ENCODE measurements around the gene RALGAPA1. TPM values are rescaled to one million over a fixed set of nuclear protein-coding genes. Genes with fewer than 3 reads are reported as not detected.

RALGAPA1 gene
- total and polyA plus RNA-seq, 9 of the 15 experiments (the other 6 are each of a cell fraction or from before 2014, with no cell fraction given) = 2.5 to 16.3 (median 6.2) TPM

DNA sequence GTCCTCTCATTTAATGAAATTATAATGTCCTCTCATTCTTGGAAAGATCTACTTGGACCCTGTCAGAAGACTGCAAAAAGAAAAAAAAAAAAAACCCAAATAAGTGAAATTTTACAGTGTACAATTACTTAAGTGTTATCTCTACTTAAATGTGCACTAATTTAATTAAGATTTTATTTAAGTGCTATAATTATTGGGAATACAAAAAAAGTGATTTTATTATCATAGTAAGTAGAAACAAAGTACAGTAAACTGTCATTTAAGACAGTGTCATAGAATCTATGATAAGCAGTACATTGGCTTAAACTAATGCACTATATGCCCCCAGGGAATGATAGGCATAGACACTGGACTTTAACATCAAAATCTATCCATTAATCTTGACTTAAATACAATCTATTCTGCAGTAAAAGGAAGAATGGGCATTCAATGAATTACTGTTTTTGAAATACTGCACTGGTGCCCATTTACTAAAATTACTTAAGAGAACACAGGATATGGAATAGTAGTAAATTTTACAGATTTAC is 251.8 kb downstream of the RALGAPA1 start:
- no peak for FAIRE-seq
- in situ Hi-C loops (cut with MboI) = no loop called here

GRCh38 chr14:35556548-35556947 is 252.5 kb downstream of the RALGAPA1 start:
- no peaks in the 10 kb centered on the region for H3K36me3 ChIP-seq (ENCODE audit: control insufficient read depth, insufficient read depth, low read length)
- POLR2A ChIA-PET = no interaction called here
- H3K4me1 ChIP-seq (replicated peaks in 1 of 2; ENCODE audit: control insufficient read depth in 2 of 2, insufficient read depth in 2 of 2, low read length in 2 of 2) = no peaks in the 10 kb centered on the region
- intact Hi-C loops (cut with micrococcal nuclease) (no loop called here), in situ Hi-C loops (cut with MboI) (no loop called here)
- H4K20me1 ChIP-seq (replicated peaks; ENCODE audit: control insufficient read depth, insufficient read depth, low read length) = no peaks in the 10 kb centered on the region
- no peaks in the 10 kb centered on the region for H3K9me1 ChIP-seq (ENCODE audit: control insufficient read depth, insufficient read depth, low read length)
- no peak overlapping the region for H3K4me2 ChIP-seq (ENCODE audit: insufficient read depth, low read length)
- H3K27ac ChIP-seq (ENCODE audit: extremely low read depth, low read depth, low read length) = no peak overlapping the region
- no peak overlapping the region for H2AFZ ChIP-seq (ENCODE audit: low read depth, low read length)
- WGBS (ENCODE audit: insufficient coverage, low coverage, missing lambda C conversion rate) = 21% methylated on average over 1 of the region's 1 CpG
- no peak for FAIRE-seq
- no peak for TF ChIP-seq DEAF1 (CRISPR knock-in tag; IDR thresholded peaks at IDR 0.05)
- TF ChIP-seq, protein P1, sequence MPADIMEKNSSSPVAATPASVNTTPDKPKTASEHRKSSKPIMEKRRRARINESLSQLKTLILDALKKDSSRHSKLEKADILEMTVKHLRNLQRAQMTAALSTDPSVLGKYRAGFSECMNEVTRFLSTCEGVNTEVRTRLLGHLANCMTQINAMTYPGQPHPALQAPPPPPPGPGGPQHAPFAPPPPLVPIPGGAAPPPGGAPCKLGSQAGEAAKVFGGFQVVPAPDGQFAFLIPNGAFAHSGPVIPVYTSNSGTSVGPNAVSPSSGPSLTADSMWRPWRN (IDR thresholded peaks at IDR 0.05; ENCODE audit: low read depth) = no peak
- TF ChIP-seq ZBTB9 (CRISPR knock-in tag; IDR thresholded peaks at IDR 0.05) = no peak
- no peak for TF ChIP-seq CAMTA2 (CRISPR knock-in tag; conservative IDR thresholded peaks at IDR 0.05)
- no peak for TF ChIP-seq NFE2L1 (tag; IDR thresholded peaks at IDR 0.05; ENCODE audit: borderline replicate concordance, low read depth)
- CTCF ChIA-PET (ENCODE audit: low intra/inter-chr PET ratio) = no interaction called here
- H3K4me3 ChIP-seq = no peak overlapping the region
- no peaks in the 10 kb centered on the region for H3K9me3 ChIP-seq (replicated peaks; ENCODE audit: control insufficient read depth, insufficient read depth, low read depth, low read length)
- no peaks in the 10 kb centered on the region for H3K79me2 ChIP-seq (ENCODE audit: control insufficient read depth, insufficient read depth, low read length)
- H3K9ac ChIP-seq (ENCODE audit: insufficient read depth in 1 of 2, low read depth in 2 of 2, low read length in 2 of 2) = no peak overlapping the region
- DNase-seq (ENCODE audit: extremely low read depth in 1 of 4, low spot score in 3 of 4) = no peak
- ATAC-seq = no peak
- no peaks in the 10 kb centered on the region for H3K27me3 ChIP-seq (ENCODE audit: control insufficient read depth in 2 of 2, insufficient read depth in 2 of 2, low read length in 2 of 2)
- no TSS peak for BruUV-seq (replicated peaks)

More for the DNA sequence above, 251.8 kb downstream of the RALGAPA1 start:
- ChIA-PET POLR2A (no interaction called here), CTCF (ENCODE audit: low intra/inter-chr PET ratio) (no interaction called here)
- ATAC-seq (no peak), DNase-seq (ENCODE audit: extremely low read depth in 1 of 4, low spot score in 3 of 4) (no peak)
- Histone ChIP-seq H3K27me3 (ENCODE audit: control insufficient read depth in 2 of 2, insufficient read depth in 2 of 2, low read length in 2 of 2) (no peaks in the 10 kb centered on the region), H3K4me3 (no peak overlapping the region), H4K20me1 (replicated peaks; ENCODE audit: control insufficient read depth, insufficient read depth, low read length) (no peaks in the 10 kb centered on the region), H3K36me3 (ENCODE audit: control insufficient read depth, insufficient read depth, low read length) (no peaks in the 10 kb centered on the region), H3K9me3 (replicated peaks; ENCODE audit: control insufficient read depth, insufficient read depth, low read depth, low read length) (no peaks in the 10 kb centered on the region), H3K27ac (ENCODE audit: extremely low read depth, low read depth, low read length) (no peak overlapping the region), H3K4me2 (ENCODE audit: insufficient read depth, low read length) (no peak overlapping the region), H3K79me2 (ENCODE audit: control insufficient read depth, insufficient read depth, low read length) (no peaks in the 10 kb centered on the region), H2AFZ (ENCODE audit: low read depth, low read length) (no peak overlapping the region), H3K9me1 (ENCODE audit: control insufficient read depth, insufficient read depth, low read length) (no peaks in the 10 kb centered on the region), H3K9ac (ENCODE audit: insufficient read depth in 1 of 2, low read depth in 2 of 2, low read length in 2 of 2) (no peak overlapping the region), H3K4me1 (replicated peaks in 1 of 2; ENCODE audit: control insufficient read depth in 2 of 2, insufficient read depth in 2 of 2, low read length in 2 of 2) (no peaks in the 10 kb centered on the region)
- BruUV-seq (replicated peaks) = no TSS peak
- TF ChIP-seq MBD2 (IDR thresholded peaks at IDR 0.05; ENCODE audit: borderline replicate concordance, low read depth) (no peak), ZNF23 (CRISPR knock-in tag; IDR thresholded peaks at IDR 0.05) (no peak), MYC (IDR thresholded peaks at IDR 0.05; ENCODE audit: low read depth, low read length) (no peak), MYC (CRISPR knock-in tag; IDR thresholded peaks at IDR 0.05; ENCODE audit: borderline replicate concordance, low read depth) (no peak), CBX2 (IDR thresholded peaks at IDR 0.05; ENCODE audit: insufficient read depth, low read length, poor library complexity, severe bottlenecking) (no peak)
- intact Hi-C loops (cut with micrococcal nuclease) = no loop called here

Measured in K562 (cell line).